K562 (cell line): ENCODE results near the gene TESK2.

Source experiments
- HDAC6 ChIP-seq: IDR thresholded peaks from 2 replicates; pipeline ENCODE4 v1.6.1; 2012; ENCODE audit warnings: low read depth, mild to moderate bottlenecking, control low read depth, inconsistent platforms, low read length, moderate library complexity
- JUNB ChIP-seq: fragments of 450-650 bp; formaldehyde crosslinking; conservative IDR thresholded peaks from 2 replicates; pipeline ENCODE4 v1.4.0; 2020; ENCODE audit warnings: mild to moderate bottlenecking
- NFIC ChIP-seq: fragments of 450-650 bp; IDR thresholded peaks from 2 replicates; pipeline ENCODE4 v1.6.1; 2017; ENCODE audit warnings: mild to moderate bottlenecking, inconsistent platforms
- NONO ChIP-seq, 2 experiments: fragments of 200-400 bp in 1 of 2; fragments of 450-650 bp in 1 of 2; formaldehyde crosslinking in 1 of 2; IDR thresholded peaks; 2 replicates each; pipeline ENCODE4 v1.6.1; 2017; ENCODE audit warnings: low read depth in 2 of 2, mild to moderate bottlenecking in 2 of 2, moderate library complexity in 2 of 2, low read length in 1 of 2
- TBL1XR1 ChIP-seq, 2 experiments: IDR thresholded peaks; 2 replicates each; pipeline ENCODE4 v1.6.1; 2012; ENCODE audit warnings: improper control_type of control experiment in 2 of 2, low read length in 2 of 2, mild to moderate bottlenecking in 1 of 2
- ZBTB40 ChIP-seq, 2 experiments: fragments of 450-650 bp in 1 of 2; sonication (generic) in 1 of 2; formaldehyde crosslinking in 1 of 2; IDR thresholded peaks; 2 replicates each; pipeline versions ENCODE4 v1.7.1 to v1.9.0; 2016 to 2022; ENCODE audit warnings: inconsistent platforms in 1 of 2, mild to moderate bottlenecking in 1 of 2, missing genetic modification reagents in 1 of 2
- ZNF232 ChIP-seq: sonication (generic); formaldehyde crosslinking; IDR thresholded peaks from 2 replicates; pipeline ENCODE4 v1.8.0; 2022; ENCODE audit warnings: mild to moderate bottlenecking, missing genetic modification reagents

GRCh38 chr1:45530632-45531135 is 39.7 kb upstream of the TESK2 start:
- TF ChIP-seq TBL1XR1 (IDR thresholded peaks at IDR 0.05; ENCODE audit: low read length in 2 of 2), result no peak
- no peak for TF ChIP-seq HDAC6
- no peak for TF ChIP-seq NFIC
- TF ChIP-seq ZBTB40 (IDR thresholded peaks at IDR 0.05), result no peak
- TF ChIP-seq ZBTB40 (CRISPR knock-in tag; IDR thresholded peaks at IDR 0.05), result no peak
- no peak for TF ChIP-seq NONO (IDR thresholded peaks at IDR 0.05; ENCODE audit: low read depth in 2 of 2, low read length in 1 of 2)
- TF ChIP-seq ZNF232 (CRISPR knock-in tag), result no peak
- TF ChIP-seq JUNB (CRISPR knock-in tag), result no peak
